HG02884 (cell line): ENCODE data around the gene CXXC5.
"Not testable (repeated sequence)": the region's sequence is repeated elsewhere in the genome, so short reads cannot be mapped to it uniquely, and the experiment has no call there.

Source experiments
- ATAC-seq: cut with Tn5 transposase; IDR thresholded peaks from one replicate; pipeline ENCODE4 v1.9.1; 2021; ENCODE audit warnings: mild to moderate bottlenecking, moderate library complexity; ENCODE audit not compliant: unreplicated experiment

Gene CXXC5

DNA sequence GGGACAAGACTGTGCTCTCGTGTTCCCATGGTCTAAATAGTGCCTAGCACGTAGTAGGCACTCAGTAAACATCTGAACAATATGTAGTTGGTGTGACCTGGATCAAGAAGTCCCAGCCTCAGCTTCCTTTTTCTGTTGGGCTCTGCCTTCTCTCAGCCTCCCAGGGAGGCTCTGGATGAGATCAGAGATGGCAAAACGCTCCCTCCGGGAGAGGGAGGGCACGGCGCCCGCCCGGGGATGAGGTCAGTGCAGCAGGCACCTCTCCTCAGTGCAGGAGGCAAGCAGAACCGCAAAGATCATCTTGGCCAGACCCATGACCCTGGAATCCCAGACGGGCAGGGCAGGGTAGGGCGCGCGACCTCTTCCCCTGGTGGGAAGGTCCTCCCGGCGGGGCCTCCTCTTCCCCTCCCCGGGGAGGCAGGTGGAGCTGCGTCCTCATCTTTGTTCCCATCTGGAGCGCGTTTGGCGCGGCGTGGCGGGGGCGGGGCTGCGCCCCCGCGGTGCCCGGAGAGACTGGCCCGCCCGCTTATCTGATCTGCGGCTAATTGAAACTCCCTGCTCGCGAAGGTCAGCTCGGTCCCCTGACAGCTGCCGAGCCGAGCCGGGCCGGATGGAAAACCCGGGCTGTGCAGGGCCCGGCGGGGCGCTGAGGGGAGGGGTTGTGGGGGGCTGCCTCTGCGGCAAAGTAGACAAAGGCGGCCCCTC, 60.9 kb downstream of the CXXC5 start:
- no peak for ATAC-seq

DNA sequence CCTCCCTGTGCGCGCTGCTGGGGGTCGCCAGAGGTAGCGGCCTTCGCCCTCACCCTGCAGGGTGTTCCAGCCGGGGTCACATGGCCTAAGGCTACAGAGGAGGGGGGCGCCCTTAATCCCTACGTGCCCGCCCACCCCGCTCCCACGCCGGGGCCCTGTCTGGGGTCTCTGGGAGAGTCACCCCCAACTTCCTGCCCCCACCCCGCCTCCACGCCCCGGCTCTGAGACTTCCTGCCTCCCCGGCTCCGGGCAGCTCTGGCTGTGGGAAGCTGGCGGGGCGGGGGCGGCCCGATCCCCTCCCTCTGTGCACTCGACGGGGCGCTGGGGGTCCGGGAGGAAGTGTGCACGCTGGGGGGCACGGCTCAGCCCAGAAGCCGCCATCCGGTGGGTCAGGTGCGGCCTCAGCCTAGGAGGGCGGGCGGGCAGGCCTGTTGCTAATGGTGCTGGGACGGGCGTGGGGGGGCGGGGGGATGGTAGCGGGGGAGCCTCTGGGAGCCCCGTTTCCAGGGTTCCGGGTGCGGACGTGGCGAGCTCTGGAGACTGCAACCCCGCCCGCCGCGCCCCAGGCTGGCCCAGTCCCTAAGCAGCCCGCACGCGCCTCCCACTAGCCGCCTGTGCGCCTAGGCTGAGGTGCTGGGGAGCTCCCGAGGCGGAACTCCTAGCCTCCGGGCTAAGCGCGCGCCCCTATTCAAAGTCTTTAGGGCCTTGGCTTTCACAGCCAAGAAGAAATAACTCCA, 61.6 kb downstream of the CXXC5 start:
- no peak for ATAC-seq

DNA sequence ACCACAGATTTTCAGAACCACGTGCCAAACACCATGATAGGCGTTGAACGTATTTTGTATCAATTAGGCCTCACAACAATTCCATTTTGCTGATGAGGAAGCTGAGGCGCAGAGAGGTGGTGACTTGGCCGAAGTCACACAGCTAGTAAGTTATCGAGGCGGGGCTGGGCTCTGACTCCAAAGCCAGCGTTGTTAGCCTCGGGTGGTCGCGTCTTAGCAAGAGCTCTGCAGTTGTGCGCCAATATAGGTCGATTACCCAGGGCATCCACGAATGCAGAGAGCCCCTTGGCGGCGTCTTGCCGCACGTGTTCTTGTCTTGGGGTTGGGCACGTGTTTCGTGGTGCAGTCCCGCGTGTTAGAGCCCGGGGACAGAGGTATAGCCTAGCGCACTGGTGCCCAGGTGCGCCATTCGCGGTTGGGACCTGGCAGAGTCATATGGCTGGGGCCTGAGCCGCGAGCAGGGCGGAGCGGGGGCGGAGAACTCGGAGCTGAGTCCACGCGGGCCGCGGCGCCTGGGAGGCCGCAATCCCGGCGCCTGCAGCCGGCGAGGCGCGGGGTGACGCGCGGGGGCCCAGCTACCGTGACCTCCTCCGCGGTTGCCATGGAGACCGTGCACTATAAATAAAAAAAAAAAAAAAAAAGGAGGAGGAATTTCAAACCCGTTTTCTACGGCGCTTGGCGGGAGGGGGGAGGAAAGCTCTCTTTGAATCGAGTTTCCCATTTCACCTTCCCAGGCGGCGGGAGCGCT, 62.3 kb downstream of the CXXC5 start:
- no peak for ATAC-seq

DNA sequence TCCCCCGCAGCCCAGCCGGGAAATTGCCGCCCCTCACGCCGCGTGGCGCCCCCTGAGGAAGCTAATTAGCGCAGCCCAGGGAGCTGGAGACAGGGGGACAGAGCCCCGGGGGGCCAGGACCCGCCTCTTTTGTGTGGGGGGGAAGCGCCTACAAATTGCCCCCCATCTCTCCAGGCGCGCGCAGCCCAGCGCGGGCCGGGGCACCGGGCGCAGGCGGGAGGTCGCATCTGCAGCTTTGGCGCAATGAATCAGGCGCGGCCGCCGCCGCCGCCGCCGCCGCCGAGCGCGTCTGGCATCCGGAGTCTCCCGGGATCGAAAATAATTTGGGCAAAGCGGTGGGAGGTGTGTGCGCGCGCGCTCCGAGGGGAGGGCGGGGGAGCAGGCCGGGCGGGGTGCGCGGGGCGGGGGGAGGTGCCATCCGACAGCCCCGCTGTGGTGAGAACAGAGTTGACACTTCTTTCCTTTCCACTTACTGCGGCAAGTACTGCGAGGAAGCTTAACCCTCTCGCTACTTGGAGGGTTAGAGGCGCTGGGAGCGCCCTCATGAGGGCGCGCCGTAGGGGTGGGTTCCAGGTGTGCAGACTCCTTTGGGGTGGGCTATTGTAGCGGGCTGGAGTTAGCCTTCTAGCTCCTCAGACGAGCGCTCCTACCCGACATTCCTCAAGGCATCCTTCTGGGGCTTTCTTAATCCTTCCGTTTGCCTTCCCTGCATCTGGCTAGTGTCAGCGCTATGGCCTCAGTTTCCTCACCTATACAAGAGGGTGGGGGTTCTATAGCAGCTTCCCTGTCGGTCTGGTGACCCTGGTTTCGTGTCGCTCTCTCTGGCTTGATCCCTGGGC, 63.1 kb downstream of the CXXC5 start:
- no peak for ATAC-seq

DNA sequence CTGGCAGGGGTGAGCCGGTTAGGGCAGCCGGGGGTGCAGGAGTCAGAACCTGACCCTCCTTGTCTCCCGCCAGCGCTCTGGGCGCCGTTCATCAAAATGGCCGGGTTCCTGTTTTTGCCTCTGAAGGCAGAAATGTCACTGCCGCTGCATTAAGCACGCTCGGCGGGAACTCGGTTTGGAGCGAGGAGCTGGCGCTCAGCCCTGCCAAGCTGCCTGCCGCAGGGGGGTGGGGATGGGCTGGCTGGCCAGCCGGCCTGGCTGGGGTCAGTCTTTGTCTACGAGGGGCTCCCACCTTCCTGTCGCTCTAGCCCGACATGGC, 63.7 kb downstream of the CXXC5 start:
- no peak for ATAC-seq

DNA sequence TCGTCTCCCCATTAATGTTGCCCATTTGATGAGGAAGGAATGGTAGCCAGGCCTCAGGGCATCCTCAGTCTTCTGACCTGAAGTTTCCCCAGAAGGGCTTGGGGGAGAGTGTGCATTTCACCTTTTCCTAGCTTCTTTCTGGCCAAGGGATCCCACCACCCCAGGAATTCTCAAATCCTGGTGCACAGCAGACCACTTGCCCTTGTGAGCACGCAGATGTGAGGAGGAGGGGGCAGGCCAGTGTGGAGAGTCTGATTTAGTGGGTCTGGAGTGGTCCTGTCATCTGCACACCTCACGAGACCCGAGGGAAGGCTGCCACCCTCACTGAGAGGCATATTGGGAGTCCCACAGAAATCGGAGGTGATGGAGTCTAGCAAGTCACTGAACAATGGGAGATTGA, 64.3 kb downstream of the CXXC5 start:
- ATAC-seq = no peak

DNA sequence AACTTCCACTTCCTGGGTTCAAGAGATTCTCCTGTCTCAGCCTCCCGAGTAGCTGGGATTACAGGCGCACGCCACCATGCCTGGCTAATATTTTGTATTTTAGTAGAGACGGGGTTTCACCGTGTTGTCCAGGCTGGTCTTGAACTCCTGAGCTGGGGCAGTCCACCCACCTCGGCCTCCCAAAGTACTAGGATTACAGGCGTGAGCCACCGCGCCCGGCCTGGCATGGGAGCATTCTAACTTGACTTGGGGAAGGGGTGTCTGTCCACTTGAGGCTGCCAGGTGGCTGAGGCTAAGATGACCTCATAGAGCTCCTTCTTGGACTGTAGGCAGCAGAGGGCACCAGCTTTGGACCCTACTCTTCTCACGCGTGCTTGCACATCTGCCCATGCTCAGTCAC, 65.7 kb downstream of the CXXC5 start:
- not testable (repeated sequence) for ATAC-seq

DNA sequence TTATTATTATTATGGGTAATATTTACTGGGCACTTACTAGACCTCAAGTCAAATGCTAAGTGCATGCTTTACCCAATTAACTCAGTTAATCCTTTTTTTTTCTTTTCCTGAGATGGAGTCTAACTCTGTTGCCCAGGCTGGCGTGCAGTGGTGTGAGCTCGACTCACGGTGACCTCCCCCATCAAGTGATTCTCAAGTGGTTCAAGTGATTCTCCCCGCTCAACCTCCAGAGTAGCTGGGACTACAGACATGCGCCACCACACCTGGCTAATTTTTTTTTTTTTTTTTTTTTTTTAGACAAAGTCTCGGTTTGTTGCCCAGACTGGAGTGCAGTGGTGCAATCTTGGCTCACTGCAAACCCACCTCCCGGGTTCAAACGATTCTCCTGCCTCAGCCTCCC, 69.1 kb downstream of the CXXC5 start:
- ATAC-seq = no peak

DNA sequence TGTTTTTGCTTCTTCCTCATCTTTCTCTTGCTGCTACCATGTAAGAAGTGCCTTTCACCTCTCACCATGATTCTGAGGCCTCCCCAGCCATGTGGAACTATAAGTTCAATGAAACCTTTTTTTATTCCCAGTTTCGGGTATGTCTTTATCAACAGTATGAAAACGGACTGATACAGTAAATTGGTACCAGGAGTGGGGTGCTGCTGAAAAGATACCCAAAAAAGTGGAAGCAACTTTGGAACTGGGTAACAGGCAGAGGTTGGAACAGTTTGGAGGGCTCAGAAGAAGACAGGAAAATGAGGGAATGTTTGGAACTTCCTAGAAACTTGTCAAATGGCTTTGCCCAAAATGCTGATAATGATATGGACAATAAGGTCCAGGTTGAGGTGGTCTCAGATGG, 70.3 kb downstream of the CXXC5 start:
- not testable (repeated sequence) for ATAC-seq

DNA sequence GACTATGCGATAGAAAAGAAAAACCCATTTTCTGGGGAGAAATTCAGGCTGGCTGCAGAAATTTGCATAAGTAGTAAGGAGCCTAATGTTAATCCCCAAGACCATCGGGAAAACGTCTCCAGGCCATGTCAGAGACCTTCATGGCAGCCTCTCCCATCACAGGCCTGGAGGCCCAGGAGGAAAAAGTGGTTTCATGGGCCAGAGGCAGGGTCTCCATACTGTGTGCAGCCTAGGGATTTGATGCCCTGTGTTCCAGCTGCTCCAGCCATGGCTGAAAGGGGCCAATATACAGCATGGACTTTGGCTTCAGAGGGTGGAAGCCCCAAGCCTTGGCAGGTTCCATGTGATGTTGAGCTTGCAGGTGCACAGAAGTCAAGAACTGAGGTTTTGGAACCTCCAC, 71.8 kb downstream of the CXXC5 start:
- not testable (repeated sequence) for ATAC-seq

DNA sequence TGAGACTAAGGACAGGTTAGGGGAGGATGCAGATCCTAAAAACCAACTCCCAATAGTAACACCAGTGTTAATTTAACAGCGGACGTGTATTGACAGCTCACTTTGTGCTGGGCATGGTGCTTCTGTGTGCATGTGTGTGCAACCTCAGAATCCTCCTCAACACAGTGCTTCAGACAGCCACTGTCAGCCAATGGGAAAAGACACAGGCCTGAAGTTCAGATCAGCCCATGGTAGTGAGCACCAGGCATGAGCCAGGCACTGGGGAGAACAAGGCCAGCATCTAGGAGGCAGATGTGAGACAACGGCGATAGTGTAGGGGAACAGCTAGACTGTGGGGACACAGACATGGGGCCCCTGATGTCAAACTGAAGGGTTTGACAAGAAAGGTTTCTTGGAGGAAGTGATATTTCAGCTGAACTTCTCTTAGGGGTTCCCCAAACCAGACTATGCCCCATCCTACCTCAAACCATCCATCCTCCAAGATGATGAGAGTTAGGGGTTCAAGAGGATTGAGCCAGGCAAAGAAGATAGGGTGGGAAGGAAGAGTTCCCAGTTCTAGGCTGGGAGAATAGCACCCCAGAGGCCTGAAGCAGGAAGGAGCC, 75.9 kb downstream of the CXXC5 start:
- no peak for ATAC-seq

DNA sequence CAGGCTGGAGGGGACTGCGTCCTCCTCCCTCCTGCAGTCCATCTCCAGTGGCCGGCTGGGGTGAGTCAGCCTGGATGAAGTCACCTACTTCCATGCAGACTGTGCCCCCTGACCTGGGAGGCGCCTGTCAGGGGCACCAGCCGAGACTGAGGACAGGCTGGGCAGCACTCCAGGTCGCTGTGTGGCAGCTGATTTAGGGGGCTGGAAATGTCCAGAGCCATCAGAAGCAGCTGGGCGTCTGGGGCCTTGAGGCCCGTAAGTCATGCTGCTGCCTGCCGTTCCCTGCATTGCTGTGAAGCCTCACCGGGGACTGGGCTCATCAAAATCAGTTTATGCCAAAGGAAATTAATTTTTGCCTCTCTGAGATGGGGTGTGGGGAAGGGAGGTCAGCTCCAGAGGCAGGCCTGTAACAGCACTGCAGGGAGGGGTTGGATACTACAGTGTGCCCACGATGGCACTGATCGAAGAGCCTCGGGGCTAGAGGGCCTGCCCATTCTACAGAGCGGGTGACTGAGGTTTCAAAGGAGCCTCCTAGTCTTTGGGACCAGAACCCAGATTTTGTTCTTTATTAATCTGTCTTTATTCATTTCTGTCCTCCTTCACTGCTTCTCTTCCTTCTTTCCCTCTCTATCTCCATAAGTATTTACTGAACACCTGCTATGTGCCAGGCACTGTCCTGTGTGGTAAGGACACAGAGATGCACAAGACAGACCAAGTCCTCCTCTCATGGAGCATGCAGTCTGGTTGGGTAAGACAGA, 77.1 kb downstream of the CXXC5 start:
- no peak for ATAC-seq

DNA sequence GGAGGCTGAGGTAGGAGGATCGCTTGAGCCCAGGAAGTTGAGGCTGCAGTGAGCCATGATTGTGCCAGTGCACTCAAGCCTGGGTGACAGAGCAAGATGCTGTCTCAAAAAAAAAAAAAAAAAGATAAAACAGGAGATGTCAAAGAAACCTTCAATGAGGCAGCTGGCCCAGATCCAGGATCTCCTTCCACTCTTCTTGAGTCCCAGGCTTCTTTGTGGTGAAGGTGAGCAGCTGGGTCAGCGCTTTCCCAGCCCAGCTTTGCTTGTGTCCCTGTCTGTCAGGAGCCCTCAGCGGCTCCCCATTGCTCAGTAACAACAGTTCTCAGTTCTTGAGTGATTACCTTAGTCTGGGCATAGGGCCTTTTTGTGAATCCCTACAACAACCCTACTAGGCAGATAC, 78.1 kb downstream of the CXXC5 start:
- ATAC-seq = no peak

DNA sequence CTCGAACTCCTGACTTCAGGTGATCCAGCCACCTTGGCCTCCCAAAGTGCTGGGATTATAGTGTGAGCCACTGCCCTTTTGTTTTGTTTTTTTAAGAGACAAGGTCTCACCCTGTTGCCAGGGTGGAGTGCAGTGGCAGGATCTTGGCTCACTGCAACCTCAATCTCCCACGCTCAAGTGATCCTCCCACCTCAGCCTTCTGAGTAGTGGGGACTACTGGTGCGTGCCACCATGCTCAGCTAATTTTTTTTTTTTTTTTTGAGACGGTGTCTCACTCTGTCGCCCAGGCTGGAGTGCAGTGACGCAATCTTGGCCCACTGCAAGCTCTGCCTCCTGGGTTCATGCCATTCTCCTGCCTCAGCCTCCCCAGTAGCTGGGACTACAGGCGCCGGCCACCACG, 79.5 kb downstream of the CXXC5 start:
- ATAC-seq = not testable (repeated sequence)

DNA sequence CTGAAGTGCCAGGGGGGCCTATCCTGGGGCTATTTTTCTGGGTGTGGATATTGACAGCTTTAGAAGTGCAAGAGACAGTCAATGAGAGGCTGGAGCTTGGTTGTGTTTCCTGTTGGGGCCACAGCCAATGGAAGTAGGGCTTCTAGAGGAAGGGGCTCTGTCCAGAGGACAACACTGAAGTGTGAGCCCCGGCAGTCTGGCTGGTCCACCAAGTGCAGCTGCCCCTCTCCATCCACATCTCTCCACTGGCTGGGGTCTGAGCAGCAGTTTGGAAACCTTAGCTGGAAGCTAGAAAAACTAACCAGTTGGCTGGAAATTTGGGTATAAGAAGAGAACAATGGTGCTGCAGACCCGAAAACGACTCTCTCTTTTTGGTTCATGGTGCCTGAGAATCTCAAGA, 83.1 kb downstream of the CXXC5 start:
- no peak for ATAC-seq

DNA sequence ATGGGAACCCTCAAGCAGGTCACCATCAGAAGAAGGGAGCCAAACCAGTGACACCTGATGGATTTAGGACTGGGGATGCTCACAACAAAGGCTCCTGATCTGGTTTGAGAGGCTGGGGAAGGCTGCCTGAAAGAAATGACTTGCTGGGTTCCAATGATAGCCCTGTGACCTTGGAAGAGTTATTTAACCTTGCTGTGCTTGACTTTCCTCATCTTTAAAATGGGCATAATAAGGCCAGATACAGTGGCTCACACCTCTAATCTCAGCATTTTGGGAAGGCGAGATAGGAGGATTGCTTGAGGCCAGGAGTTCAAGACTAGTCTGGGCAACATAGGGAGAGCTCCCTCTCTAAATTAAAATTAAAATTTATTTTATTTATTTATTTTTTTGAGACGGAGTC, 83.9 kb downstream of the CXXC5 start:
- no peak for ATAC-seq

DNA sequence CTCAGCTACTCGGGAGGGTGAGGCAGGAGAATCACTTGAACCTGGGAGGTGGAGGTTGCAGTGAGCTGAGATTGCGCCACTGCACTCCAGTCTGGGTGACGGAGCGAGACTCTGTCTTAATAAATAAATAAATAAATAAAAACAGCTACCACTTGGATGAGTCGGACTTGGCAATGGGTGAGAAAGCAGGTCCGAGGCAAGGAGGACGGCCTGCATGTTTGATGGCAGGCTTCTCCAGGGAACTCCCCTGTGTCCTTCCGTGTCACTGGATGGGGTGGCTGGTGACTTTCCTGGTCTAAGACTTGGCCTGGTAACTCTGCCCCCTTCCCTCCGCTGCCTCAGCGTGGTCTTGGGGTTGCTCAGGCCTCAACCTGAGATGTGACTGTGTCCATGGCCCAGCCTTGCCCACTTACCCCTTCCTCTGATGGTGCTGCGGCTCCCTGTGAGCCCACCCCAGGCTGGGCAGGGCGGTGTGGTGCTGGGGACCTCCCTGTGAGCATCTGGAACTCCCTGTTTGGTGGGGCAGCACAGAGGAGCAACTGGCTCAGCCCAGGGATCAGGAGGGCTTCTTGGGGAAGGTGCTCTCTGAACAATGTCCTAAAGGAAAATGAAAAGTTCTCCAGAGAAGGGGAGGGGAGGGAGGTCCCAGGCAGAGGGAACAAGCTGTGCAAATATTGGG, 85.0 kb downstream of the CXXC5 start:
- ATAC-seq = no peak
